HEK293 (cell line): Measurements from ENCODE around the gene E4F1.
A peak's percentile ranks its signal among the peaks of the same experiment; 100 is the strongest.

Source experiments
- BCL11B ChIP-seq: fragments of 450-650 bp; formaldehyde crosslinking; IDR thresholded peaks from 2 replicates; pipeline ENCODE4 v1.5.1; 2016; ENCODE audit warnings: low read depth, missing biosample characterization, missing genetic modification characterization
- FEZF1 ChIP-seq: fragments of 450-650 bp; formaldehyde crosslinking; IDR thresholded peaks from 2 replicates; pipeline ENCODE4 v1.5.1; 2016; ENCODE audit warnings: missing biosample characterization, missing genetic modification characterization
- GLIS2 ChIP-seq: fragments of 450-650 bp; formaldehyde crosslinking; IDR thresholded peaks from 2 replicates; pipeline ENCODE4 v1.5.1; 2016; ENCODE audit warnings: missing biosample characterization, missing genetic modification characterization
- HOXA7 ChIP-seq: sonication (generic); formaldehyde crosslinking; IDR thresholded peaks from 2 replicates; pipeline ENCODE4 v1.8.1; 2022; ENCODE audit warnings: missing genetic modification reagents, borderline replicate concordance
- KLF1 ChIP-seq: fragments of 450-650 bp; formaldehyde crosslinking; IDR thresholded peaks from 2 replicates; pipeline ENCODE4 v1.5.1; 2016; ENCODE audit warnings: missing biosample characterization, missing genetic modification characterization
- KLF7 ChIP-seq: fragments of 450-650 bp; formaldehyde crosslinking; IDR thresholded peaks from 2 replicates; pipeline ENCODE4 v1.5.1; 2016; ENCODE audit warnings: missing biosample characterization, missing genetic modification characterization, borderline replicate concordance
- KLF9 ChIP-seq: fragments of 450-650 bp; formaldehyde crosslinking; IDR thresholded peaks from 2 replicates; pipeline ENCODE4 v1.5.1; 2016; ENCODE audit warnings: missing biosample characterization, missing genetic modification characterization, low read depth
- MEIS1 ChIP-seq: sonication (generic); formaldehyde crosslinking; IDR thresholded peaks from 2 replicates; pipeline ENCODE4 v1.8.1; 2022; ENCODE audit warnings: missing genetic modification reagents, mild to moderate bottlenecking, borderline replicate concordance
- SCRT2 ChIP-seq: fragments of 450-650 bp; formaldehyde crosslinking; IDR thresholded peaks from 2 replicates; pipeline ENCODE4 v1.5.1; 2016; ENCODE audit warnings: missing biosample characterization, missing genetic modification characterization
- SETDB1 ChIP-seq: IDR thresholded peaks from one replicate; pipeline ENCODE4 v1.6.1; 2017; ENCODE audit warnings: mild to moderate bottlenecking, low read length, moderate library complexity, mixed read lengths; ENCODE audit not compliant: insufficient read length
- SP3 ChIP-seq: fragments of 450-650 bp; formaldehyde crosslinking; IDR thresholded peaks from 2 replicates; pipeline ENCODE4 v1.5.1; 2016; ENCODE audit warnings: missing biosample characterization, missing genetic modification characterization
- SP7 ChIP-seq: fragments of 450-650 bp; formaldehyde crosslinking; IDR thresholded peaks from 2 replicates; pipeline ENCODE4 v1.5.1; 2016; ENCODE audit warnings: missing biosample characterization, missing genetic modification characterization
- TRIM28 ChIP-seq: IDR thresholded peaks from 2 replicates; pipeline ENCODE4 v1.6.1; 2011; ENCODE audit warnings: low read length, control low read depth, borderline replicate concordance
- ZFP41 ChIP-seq: fragments of 450-650 bp; formaldehyde crosslinking; IDR thresholded peaks from 2 replicates; pipeline ENCODE4 v1.5.1; 2016; ENCODE audit warnings: missing biosample characterization, missing genetic modification characterization, borderline replicate concordance
- ZNF157 ChIP-seq: fragments of 450-650 bp; formaldehyde crosslinking; IDR thresholded peaks from 2 replicates; pipeline ENCODE4 v1.5.1; 2016; ENCODE audit warnings: missing biosample characterization, missing genetic modification characterization
- ZNF214 ChIP-seq: fragments of 450-650 bp; formaldehyde crosslinking; IDR thresholded peaks from 2 replicates; pipeline ENCODE4 v1.5.1; 2017; ENCODE audit warnings: missing biosample characterization, mild to moderate bottlenecking, missing genetic modification characterization, borderline replicate concordance
- ZNF248 ChIP-seq: fragments of 450-650 bp; formaldehyde crosslinking; IDR thresholded peaks from 2 replicates; pipeline ENCODE4 v1.5.1; 2017; ENCODE audit warnings: missing biosample characterization, missing genetic modification characterization
- ZNF274 ChIP-seq, 2 experiments: fragments of 200-500 bp in 1 of 2; fragments of 450-650 bp in 1 of 2; sonication (Bioruptor generic) in 1 of 2; formaldehyde crosslinking in 1 of 2; IDR thresholded peaks; 2 replicates each; pipeline versions ENCODE4 v1.5.1 to v1.6.1; 2014 to 2016; ENCODE audit warnings: borderline replicate concordance in 1 of 2, inconsistent platforms in 1 of 2, low read length in 1 of 2, missing biosample characterization in 1 of 2, missing genetic modification characterization in 1 of 2
- ZNF354C ChIP-seq: fragments of 450-650 bp; formaldehyde crosslinking; IDR thresholded peaks from 2 replicates; pipeline ENCODE4 v1.5.1; 2016; ENCODE audit warnings: missing biosample characterization, missing genetic modification characterization, low read depth, borderline replicate concordance
- ZNF404 ChIP-seq: fragments of 450-650 bp; formaldehyde crosslinking; IDR thresholded peaks from 2 replicates; pipeline ENCODE4 v1.5.1; 2017; ENCODE audit warnings: missing biosample characterization, missing genetic modification characterization
- ZNF473 ChIP-seq: fragments of 450-650 bp; formaldehyde crosslinking; IDR thresholded peaks from 2 replicates; pipeline ENCODE4 v1.5.1; 2017; ENCODE audit warnings: missing biosample characterization, missing genetic modification characterization
- ZNF544 ChIP-seq: fragments of 450-650 bp; formaldehyde crosslinking; IDR thresholded peaks from 2 replicates; pipeline ENCODE4 v1.5.0; 2017; ENCODE audit warnings: missing biosample characterization, missing genetic modification characterization
- ZNF558 ChIP-seq: fragments of 450-650 bp; formaldehyde crosslinking; IDR thresholded peaks from 2 replicates; pipeline ENCODE4 v1.5.1; 2016; ENCODE audit warnings: missing biosample characterization, missing genetic modification characterization
- ZNF560 ChIP-seq: fragments of 450-650 bp; formaldehyde crosslinking; IDR thresholded peaks from 2 replicates; pipeline ENCODE4 v1.5.1; 2017; ENCODE audit warnings: missing biosample characterization, missing genetic modification characterization, borderline replicate concordance
- ZNF561 ChIP-seq: fragments of 450-650 bp; IDR thresholded peaks from 2 replicates; pipeline ENCODE4 v1.5.1; 2018; ENCODE audit warnings: missing biosample characterization, missing genetic modification characterization, borderline replicate concordance
- ZNF596 ChIP-seq: fragments of 450-650 bp; IDR thresholded peaks from 2 replicates; pipeline ENCODE4 v1.5.0; 2018; ENCODE audit warnings: missing biosample characterization, mild to moderate bottlenecking, missing genetic modification characterization, moderate library complexity
- ZNF624 ChIP-seq: fragments of 450-650 bp; formaldehyde crosslinking; IDR thresholded peaks from 2 replicates; pipeline ENCODE4 v1.5.1; 2017; ENCODE audit warnings: missing biosample characterization, missing genetic modification characterization
- ZNF626 ChIP-seq: fragments of 450-650 bp; sonication (Bioruptor Pico); formaldehyde crosslinking; IDR thresholded peaks from 2 replicates; pipeline ENCODE4 v1.5.1; 2018; ENCODE audit warnings: missing biosample characterization, missing genetic modification characterization, inconsistent platforms
- ZNF704 ChIP-seq: fragments of 450-650 bp; formaldehyde crosslinking; IDR thresholded peaks from 2 replicates; pipeline ENCODE4 v1.5.1; 2016; ENCODE audit warnings: missing biosample characterization, missing genetic modification characterization
- ZNF785 ChIP-seq: fragments of 450-650 bp; formaldehyde crosslinking; IDR thresholded peaks from 2 replicates; pipeline ENCODE4 v1.5.1; 2016; ENCODE audit warnings: missing biosample characterization, missing genetic modification characterization
- ZNF830 ChIP-seq: fragments of 450-650 bp; IDR thresholded peaks from 2 replicates; pipeline ENCODE4 v1.5.0; 2018; ENCODE audit warnings: missing biosample characterization, missing genetic modification characterization, low read depth, mild to moderate bottlenecking, moderate library complexity
- ZNF843 ChIP-seq: fragments of 450-650 bp; formaldehyde crosslinking; IDR thresholded peaks from 2 replicates; pipeline ENCODE4 v1.5.1; 2016; ENCODE audit warnings: missing biosample characterization, missing genetic modification characterization
- ZSCAN30 ChIP-seq: fragments of 450-650 bp; IDR thresholded peaks from 2 replicates; pipeline ENCODE4 v1.5.1; 2018; ENCODE audit warnings: missing biosample characterization, mild to moderate bottlenecking, missing genetic modification characterization, moderate library complexity
- TF ChIP-seq, protein P1 (sequence below): fragments of 450-650 bp; formaldehyde crosslinking; IDR thresholded peaks from 2 replicates; pipeline ENCODE4 v1.5.1; 2016; ENCODE audit warnings: missing biosample characterization, missing genetic modification characterization, borderline replicate concordance
- TF ChIP-seq, protein P2 (sequence below): fragments of 450-650 bp; formaldehyde crosslinking; IDR thresholded peaks from 2 replicates; pipeline ENCODE4 v1.5.1; 2017; ENCODE audit warnings: missing biosample characterization, missing genetic modification characterization
- TF ChIP-seq, protein P3 (sequence below): fragments of 450-650 bp; formaldehyde crosslinking; IDR thresholded peaks from 2 replicates; pipeline ENCODE4 v1.5.1; 2016; ENCODE audit warnings: missing biosample characterization, missing genetic modification characterization

The E4F1 gene

DNA sequence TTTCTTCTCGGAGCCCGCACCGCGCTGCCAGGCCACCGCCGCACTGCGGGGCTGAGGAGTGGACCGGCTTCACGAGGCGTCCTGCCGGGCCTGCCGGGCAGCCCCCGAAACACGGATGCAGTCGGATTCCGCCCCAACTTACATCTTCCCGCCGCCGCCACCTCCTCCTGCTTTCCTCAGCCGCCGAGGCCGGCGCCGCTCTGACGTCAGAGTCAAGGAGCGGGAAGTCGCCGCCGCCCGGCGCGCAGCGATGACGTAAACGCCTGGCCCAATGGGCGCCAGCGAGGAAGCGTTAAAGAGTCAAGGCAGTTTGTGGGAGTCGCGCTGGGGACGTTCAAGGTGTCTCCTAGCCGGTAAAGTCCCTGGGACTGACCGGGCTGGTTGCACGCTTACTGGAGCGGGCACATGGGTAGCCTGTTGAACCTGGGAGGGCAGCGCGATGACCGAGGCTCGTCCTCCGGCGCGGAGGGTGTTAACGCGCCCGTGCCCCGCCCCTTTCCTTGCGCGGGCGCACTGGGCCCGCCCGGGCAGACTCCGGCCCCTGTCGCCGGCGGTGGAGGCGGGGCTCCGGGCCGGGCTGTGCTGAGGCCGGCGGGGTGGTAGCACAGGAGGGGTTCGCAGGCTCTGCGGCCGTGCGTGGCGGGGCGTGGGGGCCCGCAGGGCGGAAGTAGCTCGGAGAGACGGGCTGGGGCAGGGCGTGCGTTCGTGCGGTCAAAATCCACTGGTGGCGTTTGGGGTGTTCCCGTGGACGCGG lies 44.7 kb downstream of the E4F1 start, which contains the start of gene RNPS1 (continued):
- no peak for TF ChIP-seq ZNF544 (tag by site-specific recombination)
- 0 out of 2 replicates have a peak, but pooled peaks have one; percentile 33 for TF ChIP-seq ZNF560 (tag by site-specific recombination)
- TF ChIP-seq ZNF596 (tag by site-specific recombination): 0 out of 2 replicates have a peak, but pooled peaks have one; percentile 37
- TF ChIP-seq ZNF785 (tag by site-specific recombination): peak; percentile 87
- TF ChIP-seq ZNF704 (tag by site-specific recombination): peak; percentile 55; the same call in 1 of the 2 replicates
- no peak for TF ChIP-seq ZNF404 (tag by site-specific recombination)
- peak; percentile 78 for TF ChIP-seq KLF1 (tag by site-specific recombination)
- TF ChIP-seq ZNF558: no peak
- TF ChIP-seq ZNF624 (tag by site-specific recombination): no peak
- peak; percentile 21; the same call in 1 of the 2 replicates for TF ChIP-seq FEZF1 (tag by site-specific recombination)
- TF ChIP-seq SCRT2 (tag by site-specific recombination): peak; percentile 98
- peak; percentile 93 for TF ChIP-seq SP7 (tag by site-specific recombination)
- TF ChIP-seq ZNF830: no peak
- no peak for TF ChIP-seq HOXA7 (CRISPR knock-in tag)
- TF ChIP-seq ZNF214 (tag by site-specific recombination): no peak
- TF ChIP-seq, protein P1, sequence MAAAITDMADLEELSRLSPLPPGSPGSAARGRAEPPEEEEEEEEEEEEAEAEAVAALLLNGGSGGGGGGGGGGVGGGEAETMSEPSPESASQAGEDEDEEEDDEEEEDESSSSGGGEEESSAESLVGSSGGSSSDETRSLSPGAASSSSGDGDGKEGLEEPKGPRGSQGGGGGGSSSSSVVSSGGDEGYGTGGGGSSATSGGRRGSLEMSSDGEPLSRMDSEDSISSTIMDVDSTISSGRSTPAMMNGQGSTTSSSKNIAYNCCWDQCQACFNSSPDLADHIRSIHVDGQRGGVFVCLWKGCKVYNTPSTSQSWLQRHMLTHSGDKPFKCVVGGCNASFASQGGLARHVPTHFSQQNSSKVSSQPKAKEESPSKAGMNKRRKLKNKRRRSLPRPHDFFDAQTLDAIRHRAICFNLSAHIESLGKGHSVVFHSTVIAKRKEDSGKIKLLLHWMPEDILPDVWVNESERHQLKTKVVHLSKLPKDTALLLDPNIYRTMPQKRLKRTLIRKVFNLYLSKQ: no peak
- peak; percentile 95 for TF ChIP-seq KLF7 (tag by site-specific recombination)
- no peak for TF ChIP-seq ZNF473 (tag by site-specific recombination)
- TF ChIP-seq ZNF561 (tag by site-specific recombination): no peak
- peak; percentile 77; the same call in 1 of the 2 replicates for TF ChIP-seq BCL11B (tag by site-specific recombination)
- TF ChIP-seq, protein P2, sequence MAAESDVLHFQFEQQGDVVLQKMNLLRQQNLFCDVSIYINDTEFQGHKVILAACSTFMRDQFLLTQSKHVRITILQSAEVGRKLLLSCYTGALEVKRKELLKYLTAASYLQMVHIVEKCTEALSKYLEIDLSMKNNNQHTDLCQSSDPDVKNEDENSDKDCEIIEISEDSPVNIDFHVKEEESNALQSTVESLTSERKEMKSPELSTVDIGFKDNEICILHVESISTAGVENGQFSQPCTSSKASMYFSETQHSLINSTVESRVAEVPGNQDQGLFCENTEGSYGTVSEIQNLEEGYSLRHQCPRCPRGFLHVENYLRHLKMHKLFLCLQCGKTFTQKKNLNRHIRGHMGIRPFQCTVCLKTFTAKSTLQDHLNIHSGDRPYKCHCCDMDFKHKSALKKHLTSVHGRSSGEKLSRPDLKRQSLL (tag by site-specific recombination): peak; percentile 5; the same call in 1 of the 2 replicates
- TF ChIP-seq ZSCAN30: 0 out of 2 replicates have a peak, but pooled peaks have one; percentile 65
- TF ChIP-seq TRIM28: no peak
- TF ChIP-seq ZFP41 (tag by site-specific recombination): no peak
- no peak for TF ChIP-seq ZNF248 (tag by site-specific recombination)
- TF ChIP-seq, protein P3, sequence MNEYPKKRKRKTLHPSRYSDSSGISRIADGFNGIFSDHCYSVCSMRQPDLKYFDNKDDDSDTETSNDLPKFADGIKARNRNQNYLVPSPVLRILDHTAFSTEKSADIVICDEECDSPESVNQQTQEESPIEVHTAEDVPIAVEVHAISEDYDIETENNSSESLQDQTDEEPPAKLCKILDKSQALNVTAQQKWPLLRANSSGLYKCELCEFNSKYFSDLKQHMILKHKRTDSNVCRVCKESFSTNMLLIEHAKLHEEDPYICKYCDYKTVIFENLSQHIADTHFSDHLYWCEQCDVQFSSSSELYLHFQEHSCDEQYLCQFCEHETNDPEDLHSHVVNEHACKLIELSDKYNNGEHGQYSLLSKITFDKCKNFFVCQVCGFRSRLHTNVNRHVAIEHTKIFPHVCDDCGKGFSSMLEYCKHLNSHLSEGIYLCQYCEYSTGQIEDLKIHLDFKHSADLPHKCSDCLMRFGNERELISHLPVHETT (tag by site-specific recombination): peak; percentile 97
- no peak for TF ChIP-seq ZNF274 (IDR thresholded peaks at IDR 0.05; ENCODE audit: low read length)
- TF ChIP-seq ZNF274 (tag by site-specific recombination; IDR thresholded peaks at IDR 0.05; ENCODE audit: borderline replicate concordance): no peak
- TF ChIP-seq KLF9 (tag by site-specific recombination): peak; percentile 96
- no peak for TF ChIP-seq ZNF354C (tag by site-specific recombination)
- TF ChIP-seq GLIS2 (tag by site-specific recombination): peak; percentile 87
- no peak for TF ChIP-seq SETDB1
- TF ChIP-seq ZNF843 (tag by site-specific recombination): peak; percentile 82
- peak; percentile 97 for TF ChIP-seq SP3 (tag by site-specific recombination)
- TF ChIP-seq ZNF626: no peak
- no peak for TF ChIP-seq MEIS1 (CRISPR knock-in tag)
- TF ChIP-seq ZNF157: 0 out of 2 replicates have a peak, but pooled peaks have one; percentile 20
